ENCODE data around the gene TMEM61. TPM values are rescaled to one million over a fixed set of nuclear protein-coding genes. Genes with fewer than 3 reads are reported as not detected.

The TMEM61 gene
- total RNA-seq, 2 experiments from 2014 or later: not detected

GRCh38 chr1:54996869-54997710, 16.7 kb downstream of the TMEM61 start:
- Mint-ChIP-seq H3K4me3 (no peak overlapping the region), H3K9me3 (no peaks in the 10 kb centered on the region), H3K36me3 (ENCODE audit: low read depth) (no peaks in the 10 kb centered on the region), H3K4me1 (ENCODE audit: low read depth) (peaks cover 24% of the 10 kb centered on the region), H3K27me3 (peaks cover 42% of the 10 kb centered on the region), H3K27ac (no peak overlapping the region)
- peak; percentile 8 for DNase-seq
- CTCF ChIA-PET: interaction anchor here (0.6 to 5.3 kb wide), 27 partner anchors 7 to 162 kb away, joined by 3 to 64 read pairs (median 6); partner anchors contain the start of gene PCSK9
- intact Hi-C loops (cut with micrococcal nuclease): loop anchor here (2.0 kb wide), 1 partner anchor 52 kb away; no protein-coding TSS in a partner anchor
- no peak for TF ChIP-seq CTCF (IDR thresholded peaks at IDR 0.05)
- ATAC-seq: no peak
- POLR2A ChIA-PET: interaction anchor here (1.0 kb wide), 1 partner anchor 52 kb away, joined by 4 read pairs; no protein-coding TSS in a partner anchor

GRCh38 chr1:54997711-54997986, 17.2 kb downstream of the TMEM61 start:
- Mint-ChIP-seq H3K27ac (no peak overlapping the region), H3K4me1 (ENCODE audit: low read depth) (peaks cover 24% of the 10 kb centered on the region), H3K27me3 (peaks cover 42% of the 10 kb centered on the region), H3K4me3 (no peak overlapping the region), H3K9me3 (no peaks in the 10 kb centered on the region), H3K36me3 (ENCODE audit: low read depth) (no peaks in the 10 kb centered on the region)
- no peak for TF ChIP-seq CTCF (IDR thresholded peaks at IDR 0.05)
- intact Hi-C loops (cut with micrococcal nuclease): loop anchor here (2.0 kb wide), 1 partner anchor 53 kb away; no protein-coding TSS in a partner anchor
- DNase-seq: no peak
- ChIA-PET CTCF (interaction anchor here (1.6 to 5.3 kb wide), 5 partner anchors 9 to 52 kb away, joined by 7 to 64 read pairs (median 13); no protein-coding TSS in a partner anchor), POLR2A (no interaction called here)
- ATAC-seq: no peak

- H3K4me3 Mint-ChIP-seq: no peak overlapping the region
- intact Hi-C loops (cut with micrococcal nuclease): no loop called here
- ChIA-PET CTCF (interaction anchor here (1.1 to 5.3 kb wide), 6 partner anchors 8 to 64 kb away, joined by 3 to 64 read pairs (median 10); no protein-coding TSS in a partner anchor), POLR2A (no interaction called here)
- no peaks in the 10 kb centered on the region for H3K9me3 Mint-ChIP-seq
- peaks cover 24% of the 10 kb centered on the region for H3K4me1 Mint-ChIP-seq (ENCODE audit: low read depth)
- H3K27me3 Mint-ChIP-seq: peaks cover 42% of the 10 kb centered on the region
- no peak overlapping the region for H3K27ac Mint-ChIP-seq
- no peak for ATAC-seq
- H3K36me3 Mint-ChIP-seq (ENCODE audit: low read depth): no peaks in the 10 kb centered on the region
- no peak for TF ChIP-seq CTCF (IDR thresholded peaks at IDR 0.05)
- no peak for DNase-seq
These were observed 17.7 kb downstream of the TMEM61 start for GRCh38 chr1:54998100-54998499.

- ATAC-seq (no peak), DNase-seq (no peak)
- Mint-ChIP-seq H3K27ac (no peak within 1 kb of the TSS), H3K9me3 (no peaks in the 10 kb centered on the region), H3K4me3 (no peak within 1 kb of the TSS), H3K4me1 (ENCODE audit: low read depth) (peaks cover 24% of the 10 kb centered on the region), H3K27me3 (peaks cover 42% of the 10 kb centered on the region), H3K36me3 (ENCODE audit: low read depth) (no peaks in the 10 kb centered on the region)
- no peak for TF ChIP-seq CTCF (IDR thresholded peaks at IDR 0.05)
- intact Hi-C loops (cut with micrococcal nuclease): no loop called here
- ChIA-PET POLR2A (no interaction called here), CTCF (interaction anchor here (1.1 to 5.3 kb wide), 4 partner anchors 23 to 64 kb away, joined by 3 to 64 read pairs (median 17); no protein-coding TSS in a partner anchor)
These were observed 18.2 kb downstream of the TMEM61 start, which contains the start of gene BSND for GRCh38 chr1:54998677-54999076. Gene BSND, plus strand, starts transcription at chr1:54998933. Its CDS starts 254 bp downstream, at chr1:54999187.

All from activated CD8-positive, alpha-beta T cell treated with anti-CD3 and anti-CD28 coated beads for 36 hours (primary cell).